HG03097 (cell line): Measurements from ENCODE around the gene RASA1.

Source experiments
- ATAC-seq: cut with Tn5 transposase; IDR thresholded peaks from one replicate; pipeline ENCODE4 v1.9.1; 2021; ENCODE audit not compliant: unreplicated experiment, low FRiP score

Gene RASA1

DNA sequence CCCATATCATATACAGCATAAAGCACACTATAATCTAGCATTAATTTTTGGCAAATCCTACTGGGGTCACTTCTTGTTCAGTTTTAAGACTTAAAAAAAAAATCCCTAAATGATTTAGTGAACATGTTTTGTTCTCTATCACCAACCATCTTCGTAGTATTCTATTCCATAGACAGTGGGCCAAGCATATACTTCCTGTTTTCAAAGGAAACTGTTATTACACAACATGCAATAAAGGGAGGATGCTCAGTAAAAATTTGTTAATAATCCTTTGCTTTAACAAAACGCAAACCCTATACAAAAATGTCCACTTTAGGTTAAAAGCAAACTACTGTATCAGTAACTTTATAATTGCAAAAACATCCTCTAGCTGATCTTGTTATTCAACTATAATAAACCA lies 132.0 kb downstream of the RASA1 start:
- ATAC-seq: no peak

DNA sequence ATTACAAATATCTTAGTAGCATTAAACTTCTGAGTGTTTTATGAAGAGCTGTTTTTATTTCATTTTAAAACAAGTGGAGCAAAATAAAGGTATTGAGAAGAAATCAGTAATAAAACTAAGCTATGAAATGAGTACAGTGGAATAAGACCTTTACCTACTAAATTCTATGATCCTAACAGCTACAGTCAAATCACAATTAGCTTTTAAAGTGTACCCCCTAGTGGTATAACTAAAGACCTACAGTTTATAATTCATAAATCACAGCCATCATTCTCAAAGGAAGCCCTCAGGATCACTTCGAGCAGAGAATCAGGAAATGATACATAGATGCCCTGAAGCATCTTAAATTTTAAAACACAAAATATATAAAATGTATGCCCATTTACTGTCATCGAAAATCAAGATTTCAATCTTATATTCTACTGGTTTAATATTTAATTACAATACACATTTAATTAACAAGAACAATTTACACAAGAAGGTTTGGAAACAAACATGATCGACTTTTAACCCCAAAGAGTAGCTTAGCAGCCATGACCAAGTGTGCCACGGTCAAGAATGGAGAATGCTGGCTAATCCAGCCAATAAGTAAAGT lies 132.7 kb downstream of the RASA1 start:
- peak; percentile 84 for ATAC-seq

DNA sequence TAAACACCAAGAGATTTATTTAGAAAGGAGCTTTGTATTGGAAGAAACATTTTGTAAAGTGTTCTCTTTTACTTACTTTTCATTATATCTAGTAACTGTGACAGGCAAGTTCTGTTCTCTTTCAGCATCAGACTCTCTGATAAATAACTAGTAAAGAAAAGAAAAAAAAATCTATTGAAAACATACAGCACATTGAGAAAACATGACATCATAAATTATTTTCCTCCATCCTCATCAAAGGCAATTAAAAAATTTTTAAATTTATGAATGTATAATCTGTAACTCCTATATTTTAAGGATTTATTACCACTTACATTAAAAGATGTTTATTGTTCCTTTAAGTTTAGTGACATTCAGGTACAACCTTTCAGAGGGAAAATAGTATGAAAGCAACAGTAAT lies 133.9 kb downstream of the RASA1 start:
- ATAC-seq: no peak

DNA sequence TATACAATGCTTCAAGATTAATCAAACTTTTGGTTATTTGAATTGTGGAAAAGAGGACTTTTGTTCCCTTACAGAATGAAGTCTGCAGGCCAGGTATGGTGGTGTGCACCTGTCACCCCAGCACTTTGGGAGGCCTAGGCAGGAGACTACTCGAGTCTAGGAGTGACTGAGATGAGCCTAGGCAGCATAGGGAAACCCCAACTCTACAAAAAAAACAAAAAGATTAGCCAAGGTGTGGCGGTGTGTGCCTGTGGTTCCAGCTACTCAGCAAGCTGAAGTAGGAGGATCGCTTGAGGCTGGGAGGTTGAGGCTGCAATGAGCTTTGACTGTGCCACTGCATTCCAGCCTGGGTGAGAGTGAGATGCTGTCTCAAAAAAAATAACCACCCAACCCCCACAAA lies 135.7 kb downstream of the RASA1 start:
- ATAC-seq: no peak

DNA sequence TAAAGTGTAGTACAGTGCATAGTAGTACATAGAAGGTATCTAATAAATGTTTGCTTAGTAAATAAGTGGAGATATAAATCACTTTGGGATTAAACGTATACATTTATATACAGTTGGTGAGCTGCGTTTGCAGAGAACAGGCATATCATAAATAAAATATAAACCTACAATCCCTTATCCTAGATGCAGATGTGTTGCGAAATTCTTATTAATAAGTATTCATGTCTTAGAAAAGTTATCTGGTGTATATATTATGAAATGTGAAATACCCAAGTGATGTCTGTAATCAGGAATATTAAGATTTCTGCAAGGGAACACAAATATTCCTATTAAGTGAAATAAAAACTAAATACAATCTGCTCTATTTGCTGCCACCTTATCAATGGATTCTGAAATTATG lies 136.2 kb downstream of the RASA1 start:
- no peak for ATAC-seq

DNA sequence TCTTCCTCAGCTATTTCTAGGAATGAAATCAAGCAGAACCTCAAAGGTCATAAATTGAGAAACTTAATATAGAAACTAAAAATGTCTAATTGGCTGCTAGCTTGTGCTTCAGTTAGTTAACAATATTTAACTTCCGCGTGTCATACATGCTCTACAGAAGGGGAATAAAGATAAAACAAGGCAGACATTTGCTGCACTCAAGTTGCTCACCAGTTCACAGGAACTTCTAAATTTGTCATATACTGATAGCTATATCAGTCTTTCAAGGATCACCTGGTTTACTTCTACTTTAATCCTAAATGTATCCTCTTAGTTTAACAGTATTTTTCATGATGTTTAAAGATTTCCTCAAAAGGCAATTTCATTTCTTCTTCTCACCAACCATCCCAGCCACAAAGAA lies 136.7 kb downstream of the RASA1 start:
- no peak for ATAC-seq

DNA sequence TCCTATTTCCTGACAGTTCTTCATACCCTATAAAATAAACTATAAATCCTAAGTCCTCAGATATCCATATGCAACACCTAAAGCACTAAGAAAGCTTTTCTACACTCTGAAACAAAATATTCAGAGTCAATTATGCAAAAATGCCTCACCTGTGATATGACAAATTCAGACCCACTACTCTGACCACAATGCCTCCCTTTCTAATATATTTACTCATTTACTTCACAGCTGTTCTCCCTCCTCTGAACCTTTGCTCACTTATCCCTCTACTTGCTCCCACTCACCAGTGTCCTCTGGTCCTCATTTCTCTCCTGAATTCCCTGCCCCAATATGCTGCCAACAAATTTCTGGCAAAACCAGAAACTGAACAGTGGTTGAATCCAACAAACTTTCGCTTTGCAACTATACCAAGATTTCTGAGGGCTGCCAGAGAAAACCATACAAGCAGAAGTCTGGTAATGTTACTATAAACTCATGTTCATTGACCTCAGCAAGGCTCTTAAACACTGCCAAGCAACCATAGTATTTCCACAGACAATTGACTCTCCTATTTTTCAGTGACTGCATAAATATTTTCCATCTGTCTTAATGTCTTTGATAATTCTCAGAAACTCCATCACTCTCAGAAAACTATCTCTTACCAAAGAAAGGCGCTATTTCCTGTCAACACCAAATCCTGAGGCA lies 137.9 kb downstream of the RASA1 start:
- ATAC-seq: no peak

DNA sequence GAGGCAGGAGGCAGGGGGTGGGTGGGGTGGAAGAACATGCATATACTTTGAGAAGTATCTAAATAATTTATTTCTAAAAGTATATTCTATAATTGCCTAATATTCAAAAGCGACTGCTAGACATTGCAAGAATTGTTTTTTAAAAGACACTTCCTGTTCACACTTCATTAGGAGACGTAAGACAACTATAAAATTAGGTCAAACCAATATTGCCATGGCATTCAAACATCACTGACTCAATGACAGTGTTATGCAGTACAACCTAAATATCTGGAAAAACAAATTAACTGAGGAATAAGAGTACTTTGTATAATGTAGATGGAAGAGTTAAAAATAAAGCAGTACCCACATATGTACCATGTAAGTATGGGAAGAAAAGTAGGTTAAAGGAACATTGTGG lies 140.5 kb downstream of the RASA1 start:
- ATAC-seq: no peak

DNA sequence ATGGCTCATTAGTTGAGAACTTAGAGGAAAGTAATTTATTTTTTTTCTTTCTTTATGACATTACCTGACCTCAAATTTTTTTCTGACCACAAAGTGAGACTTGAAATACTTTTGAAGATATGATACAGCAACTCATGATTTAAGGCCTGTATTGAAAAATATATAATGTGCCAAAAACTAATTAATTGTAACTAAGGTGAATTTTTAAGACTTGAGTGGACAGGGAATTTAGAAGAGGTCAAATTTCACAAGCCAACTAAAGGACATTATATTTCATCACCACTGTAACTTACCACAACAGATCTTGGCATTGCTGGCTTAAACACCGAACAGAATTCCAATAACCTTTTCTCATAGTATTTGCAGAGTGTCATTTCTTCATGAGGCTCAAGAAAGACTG lies 143.2 kb downstream of the RASA1 start:
- ATAC-seq: no peak

DNA sequence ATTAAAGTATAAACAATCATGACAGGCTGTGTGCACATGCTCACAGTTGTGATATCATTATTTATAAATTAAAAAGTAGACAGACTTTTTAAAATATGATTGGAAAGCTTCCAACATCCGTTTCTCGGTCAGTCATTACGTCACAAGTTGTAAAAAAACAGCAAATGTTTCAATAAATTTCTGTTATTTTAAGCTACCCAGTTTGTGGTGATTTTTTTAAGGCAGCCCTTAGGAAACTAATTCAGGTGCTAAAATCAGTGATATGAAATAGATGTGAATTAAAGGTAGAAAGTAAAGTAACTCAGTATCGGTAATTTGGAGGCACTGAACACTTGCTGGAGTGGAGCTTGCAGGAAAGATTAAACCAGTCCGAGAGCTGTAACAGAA lies 143.9 kb downstream of the RASA1 start:
- no peak for ATAC-seq

DNA sequence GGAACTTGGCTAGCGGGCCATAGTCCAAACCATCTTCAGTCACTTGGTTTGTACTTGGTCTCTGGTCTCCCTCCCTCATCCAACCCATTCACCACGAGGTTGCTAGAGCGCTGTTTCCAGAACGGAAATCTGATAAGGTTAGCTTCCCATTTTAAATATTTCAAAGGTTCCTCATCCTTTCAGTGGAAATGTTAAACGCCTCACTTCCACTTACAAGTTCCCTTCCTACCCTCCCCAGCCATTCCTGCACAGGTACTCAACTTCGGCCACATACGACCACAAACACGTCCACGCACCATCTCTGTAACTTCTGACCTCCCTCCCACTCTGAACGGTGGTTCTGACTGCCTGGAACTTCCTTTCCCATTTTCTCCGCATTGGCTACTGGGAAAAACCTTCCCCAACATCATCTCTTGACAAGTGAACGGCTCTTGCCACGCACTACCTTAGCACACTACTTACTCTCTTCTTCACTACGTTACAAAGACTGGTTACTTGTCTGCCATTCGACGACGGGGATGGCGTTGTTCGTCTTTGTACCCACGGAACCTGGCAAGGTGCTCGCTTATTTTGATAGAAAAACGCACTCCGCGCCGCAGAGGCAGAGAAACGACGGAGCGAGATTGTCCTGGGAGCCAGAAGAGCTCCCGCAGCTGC lies 144.4 kb downstream of the RASA1 start:
- peak; percentile 4 for ATAC-seq

DNA sequence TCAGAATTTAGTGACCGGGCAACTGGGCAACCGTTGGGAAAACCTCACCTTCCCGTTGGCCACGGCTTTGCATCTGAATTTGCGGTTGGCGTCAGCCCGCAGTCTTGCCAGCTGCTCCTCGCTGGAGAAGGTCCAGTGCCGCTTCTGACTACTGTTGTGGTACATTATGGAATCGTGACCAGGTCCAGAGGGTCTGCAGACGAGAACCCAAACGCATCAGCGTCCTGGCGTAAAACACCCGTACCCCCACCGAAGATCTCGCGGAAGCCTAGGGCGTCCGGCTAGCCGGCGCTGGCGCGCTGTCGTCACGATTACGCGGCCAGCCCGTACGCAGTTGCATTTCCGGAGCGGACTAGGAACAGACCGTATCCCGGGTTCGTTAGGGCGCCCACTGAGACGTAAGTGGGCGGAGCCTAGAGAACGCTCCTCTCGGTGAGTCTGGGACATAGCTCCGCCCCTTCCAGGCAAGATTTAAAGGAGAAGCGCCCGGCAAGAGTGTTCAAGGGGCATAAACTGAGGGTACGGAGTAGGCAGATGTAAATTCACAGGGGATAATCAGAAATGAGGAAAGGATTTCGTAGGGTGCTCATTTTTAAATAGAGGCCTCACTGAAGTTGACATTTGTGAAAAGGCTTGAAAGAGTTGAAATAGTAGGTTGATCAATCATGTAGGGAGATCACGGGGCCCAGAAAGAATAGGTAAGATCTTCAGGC lies 145.1 kb downstream of the RASA1 start, which contains the start of gene CCNH:
TSS of gene CCNH (minus strand) at position 301 of the 713 bp plus-strand sequence. CDS start at position 165, 136 bp downstream.
- peak; percentile 100 for ATAC-seq

DNA sequence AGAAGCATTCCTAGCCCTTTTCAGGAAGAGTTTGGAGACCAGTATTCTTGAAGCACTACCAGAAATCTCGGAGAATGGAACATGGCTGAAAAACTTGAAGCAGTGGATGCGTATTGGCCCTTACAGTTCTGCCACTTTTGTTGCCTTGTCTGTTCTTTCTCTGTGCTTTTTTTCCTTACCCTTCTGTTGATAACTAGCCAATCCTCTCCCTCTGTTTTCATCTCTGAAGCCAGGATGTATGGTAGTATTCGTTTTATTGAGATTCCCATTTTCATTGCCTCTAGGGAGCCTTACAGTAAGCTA lies 145.6 kb downstream of the RASA1 start:
- no peak for ATAC-seq

DNA sequence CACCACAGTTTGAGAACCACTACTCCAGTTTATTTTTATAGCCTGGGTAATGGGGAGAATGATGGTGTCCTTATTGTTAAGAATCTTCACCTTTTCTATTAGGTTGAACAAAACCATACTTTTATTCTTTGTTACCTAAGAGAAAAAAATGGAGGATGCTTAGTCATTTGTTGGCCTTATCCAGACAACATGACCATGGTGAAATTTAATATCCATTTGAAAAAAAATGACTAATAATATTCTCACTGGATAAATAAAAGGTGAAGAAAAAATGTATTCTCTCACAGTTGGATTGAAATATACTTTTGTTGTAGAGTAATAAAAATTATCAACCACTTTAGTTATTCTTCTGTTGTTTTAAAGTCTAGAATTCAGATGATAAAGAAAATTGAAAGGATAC lies 150.8 kb downstream of the RASA1 start:
- no peak for ATAC-seq

DNA sequence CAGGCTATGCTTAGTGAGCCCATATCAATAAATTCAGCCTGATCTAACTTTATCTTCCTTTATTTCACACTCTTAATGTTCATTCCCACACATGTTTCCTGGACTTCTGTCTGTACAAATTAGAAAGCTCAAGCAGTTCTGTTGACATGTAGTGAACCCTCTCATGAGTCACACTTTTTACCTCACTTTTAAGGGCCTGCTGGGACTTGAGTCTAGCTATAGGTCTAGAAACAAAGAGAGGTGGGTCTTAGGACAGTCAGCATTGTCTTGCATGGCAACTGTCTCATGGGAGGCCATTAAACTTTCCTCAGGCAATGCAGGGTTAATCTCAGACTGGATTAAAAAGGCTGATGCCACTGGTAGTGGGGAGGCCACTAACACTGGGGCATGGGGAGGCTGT lies 153.6 kb downstream of the RASA1 start:
- no peak for ATAC-seq

DNA sequence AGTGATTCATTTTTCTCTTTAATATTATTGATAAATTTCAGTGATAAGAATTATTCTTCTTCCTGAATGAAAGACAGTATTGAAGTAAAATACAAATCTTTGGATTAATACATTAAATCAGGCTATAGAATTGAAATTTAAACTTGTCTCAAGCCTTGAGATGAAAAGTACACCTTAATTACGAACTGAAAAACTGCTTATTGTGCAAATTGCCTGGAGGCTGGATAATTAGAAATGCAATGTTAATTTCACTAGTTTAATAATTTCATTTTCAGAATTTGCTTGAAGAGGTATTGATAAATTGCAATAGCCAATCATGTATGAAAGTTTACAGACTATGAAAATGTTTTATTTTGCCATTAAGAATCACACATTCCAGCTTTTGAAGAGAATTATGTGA lies 156.1 kb downstream of the RASA1 start:
- ATAC-seq: no peak

DNA sequence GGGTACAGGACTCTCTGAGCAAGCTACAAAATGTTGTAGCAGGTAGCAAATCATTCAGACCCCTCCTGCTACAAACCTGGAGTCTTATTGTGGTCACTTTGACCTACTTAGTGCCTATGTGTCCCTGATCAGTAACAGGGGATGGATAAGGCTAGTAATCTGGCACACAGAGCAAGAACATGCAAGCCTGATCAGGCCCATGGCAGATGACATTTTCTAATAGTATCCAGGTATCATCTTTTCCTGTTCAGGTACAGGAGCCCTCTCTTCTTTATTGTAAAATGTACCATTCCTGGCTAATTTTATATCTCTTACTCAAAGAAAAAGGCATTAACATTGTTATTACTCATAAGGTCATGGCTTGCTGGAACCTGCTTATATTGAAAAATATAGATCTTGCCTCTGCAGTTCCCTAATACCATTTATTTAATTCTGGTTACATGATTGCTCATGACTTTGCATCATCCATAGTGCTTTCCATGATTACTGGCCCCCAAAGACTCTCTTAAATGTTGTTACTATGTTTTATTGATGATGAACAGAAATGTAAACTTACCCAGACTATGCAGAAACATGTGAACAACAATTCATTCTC lies 163.3 kb downstream of the RASA1 start:
- no peak for ATAC-seq

DNA sequence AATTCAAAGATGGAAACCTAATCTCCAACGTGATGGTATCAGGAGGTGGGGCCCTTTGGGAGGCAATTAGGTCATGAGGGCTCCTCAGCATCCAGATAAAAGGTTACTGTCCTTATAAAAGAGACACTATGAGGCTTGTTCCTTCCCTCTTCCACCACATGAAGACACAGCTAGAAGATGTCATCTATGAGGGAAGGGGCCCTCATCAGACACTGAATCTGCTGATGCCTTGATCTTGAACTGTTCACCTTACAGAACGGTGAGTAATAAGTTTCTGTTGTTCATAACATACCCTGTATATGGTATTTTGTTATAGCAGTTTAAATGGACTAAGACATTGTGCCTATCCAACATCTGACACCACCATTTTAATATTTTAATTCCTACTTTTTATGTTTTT lies 164.8 kb downstream of the RASA1 start:
- no peak for ATAC-seq

DNA sequence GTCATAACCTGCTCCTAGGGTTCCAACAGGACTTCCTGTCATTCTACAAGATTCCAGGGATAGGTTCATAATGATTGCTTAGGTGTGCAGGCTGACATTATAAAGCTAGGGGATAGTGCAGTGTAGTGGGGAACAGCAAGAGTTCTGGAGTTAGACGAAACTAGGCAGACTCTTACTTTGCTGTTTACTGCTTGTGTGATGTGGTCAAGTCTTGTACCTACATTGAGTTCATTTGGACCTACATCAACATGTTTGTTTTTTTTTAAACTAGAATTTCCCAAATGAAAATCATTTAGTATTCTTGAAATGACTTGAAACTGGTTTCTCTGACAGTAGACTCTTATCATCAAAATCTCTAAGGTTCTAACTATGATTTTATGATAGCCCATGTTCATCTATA lies 166.3 kb downstream of the RASA1 start:
- ATAC-seq: no peak

DNA sequence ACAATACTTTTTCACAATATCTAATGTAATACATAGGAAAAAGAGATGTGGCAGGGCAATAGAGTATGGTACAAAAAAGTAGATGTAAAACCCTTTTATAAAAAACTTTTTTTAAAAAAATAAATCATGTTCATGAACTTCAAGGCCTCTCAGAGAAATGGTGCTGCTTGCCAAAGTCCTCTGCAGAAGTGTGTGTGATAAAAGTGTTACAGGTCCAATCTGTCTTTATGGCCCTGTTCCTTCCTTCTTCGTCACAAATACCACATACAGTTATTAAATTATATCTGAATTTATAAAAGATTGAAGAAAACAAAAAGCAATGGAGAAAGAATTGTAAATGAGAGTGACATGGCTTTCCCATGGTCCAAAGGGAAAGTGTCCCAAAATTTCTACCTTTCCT lies 166.8 kb downstream of the RASA1 start:
- ATAC-seq: no peak

DNA sequence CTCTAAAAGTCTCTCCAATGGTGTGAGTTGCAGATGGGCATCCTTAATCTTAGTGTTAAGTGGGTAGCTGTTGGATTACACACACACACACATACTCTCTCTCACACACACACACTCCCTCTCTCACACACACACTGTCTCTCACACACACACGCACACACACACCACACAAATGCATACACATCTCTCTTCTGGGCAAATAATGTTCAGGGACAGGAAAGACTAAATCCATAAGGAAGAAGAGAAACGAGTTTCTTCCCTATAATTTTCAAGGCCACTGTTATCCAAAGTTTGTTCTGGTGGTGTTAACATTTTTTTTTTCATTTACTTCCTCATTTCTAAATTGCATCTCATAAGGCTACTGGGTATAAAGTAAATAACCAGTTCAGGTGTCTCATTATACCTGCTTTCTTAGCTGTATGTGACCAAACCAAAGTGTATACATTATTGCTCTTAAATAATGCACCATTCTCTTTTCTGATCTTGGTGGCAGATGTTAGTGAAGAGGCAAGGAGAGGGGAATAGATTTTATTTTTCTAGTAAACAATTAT lies 167.5 kb downstream of the RASA1 start:
- no peak for ATAC-seq
